Measurements from ENCODE around the gene ERLIN1.

The ERLIN1 gene

GRCh38 chr10:100172349-100172748 is 13.5 kb downstream of the ERLIN1 start:
- TF ChIP-seq MAX (IDR thresholded peaks at IDR 0.05; ENCODE audit: low read depth, low read length): no peak
- no peak for TF ChIP-seq MYC (IDR thresholded peaks at IDR 0.05; ENCODE audit: low read depth, low read length)
- no peak for TF ChIP-seq CTCF (IDR thresholded peaks at IDR 0.05; ENCODE audit: low read depth, low read length)
- no peak for TF ChIP-seq POLR2A (IDR thresholded peaks at IDR 0.05; ENCODE audit: extremely low read depth, insufficient read length)
- DNase-seq (ENCODE audit: low read depth): no peak
- H3K4me3 ChIP-seq (ENCODE audit: low read depth, low read length): no peak overlapping the region

GRCh38 chr10:100168313-100168643 is 17.6 kb downstream of the ERLIN1 start:
- TF ChIP-seq CTCF (IDR thresholded peaks at IDR 0.05; ENCODE audit: low read depth, low read length) (no peak), MAX (IDR thresholded peaks at IDR 0.05; ENCODE audit: low read depth, low read length) (no peak), POLR2A (IDR thresholded peaks at IDR 0.05; ENCODE audit: extremely low read depth, insufficient read length) (no peak), MYC (IDR thresholded peaks at IDR 0.05; ENCODE audit: low read depth, low read length) (no peak)
- H3K4me3 ChIP-seq (ENCODE audit: low read depth, low read length): no peak overlapping the region
- no peak for DNase-seq (ENCODE audit: low read depth)

- no peak for DNase-seq (ENCODE audit: low read depth)
- TF ChIP-seq POLR2A (IDR thresholded peaks at IDR 0.05; ENCODE audit: extremely low read depth, insufficient read length) (no peak), MAX (IDR thresholded peaks at IDR 0.05; ENCODE audit: low read depth, low read length) (no peak), MYC (IDR thresholded peaks at IDR 0.05; ENCODE audit: low read depth, low read length) (no peak), CTCF (IDR thresholded peaks at IDR 0.05; ENCODE audit: low read depth, low read length) (no peak)
- H3K4me3 ChIP-seq (ENCODE audit: low read depth, low read length): no peak overlapping the region
Observed at GRCh38 chr10:100167553-100168312, 18.1 kb downstream of the ERLIN1 start.

GRCh38 chr10:100163704-100164621 is 21.9 kb downstream of the ERLIN1 start:
- no peak for DNase-seq (ENCODE audit: low read depth)
- H3K4me3 ChIP-seq (ENCODE audit: low read depth, low read length): no peak overlapping the region
- TF ChIP-seq MAX (IDR thresholded peaks at IDR 0.05; ENCODE audit: low read depth, low read length) (no peak), MYC (IDR thresholded peaks at IDR 0.05; ENCODE audit: low read depth, low read length) (no peak), CTCF (IDR thresholded peaks at IDR 0.05; ENCODE audit: low read depth, low read length) (no peak), POLR2A (IDR thresholded peaks at IDR 0.05; ENCODE audit: extremely low read depth, insufficient read length) (no peak)

- no peak for DNase-seq (ENCODE audit: low read depth)
- H3K4me3 ChIP-seq (ENCODE audit: low read depth, low read length): no peak overlapping the region
- TF ChIP-seq MYC (IDR thresholded peaks at IDR 0.05; ENCODE audit: low read depth, low read length): no peak
- TF ChIP-seq POLR2A (IDR thresholded peaks at IDR 0.05; ENCODE audit: extremely low read depth, insufficient read length): no peak
- TF ChIP-seq MAX (IDR thresholded peaks at IDR 0.05; ENCODE audit: low read depth, low read length): no peak
- no peak for TF ChIP-seq CTCF (IDR thresholded peaks at IDR 0.05; ENCODE audit: low read depth, low read length)
Observed at GRCh38 chr10:100162696-100163095, 23.1 kb downstream of the ERLIN1 start.

Measured in NB4 (cell line).